ENCODE measurements around the gene BOLL.

DNA sequence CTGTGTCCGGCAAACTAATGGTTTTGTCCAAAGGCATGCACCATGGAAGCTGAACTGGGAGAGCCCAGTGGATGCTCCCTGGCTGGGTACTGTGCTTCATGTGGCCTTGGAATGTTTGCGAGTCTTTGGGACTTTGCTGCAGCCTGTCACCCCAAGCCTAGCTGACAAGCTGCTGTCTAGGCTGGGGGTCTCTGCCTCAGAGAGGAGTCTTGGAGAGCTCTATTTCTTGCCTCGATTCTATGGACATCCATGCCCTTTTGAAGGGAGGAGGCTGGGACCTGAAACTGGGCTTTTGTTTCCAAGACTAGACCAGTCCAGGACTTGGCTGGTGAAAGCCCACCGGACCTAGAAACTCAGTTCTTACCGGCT lies 78.3 kb downstream of the BOLL start:
- TF ChIP-seq CHD2 (IDR thresholded peaks at IDR 0.05; ENCODE audit: borderline replicate concordance, low read depth, low read length) (no peak), SMC3 (IDR thresholded peaks at IDR 0.05; ENCODE audit: borderline replicate concordance, low read length) (no peak), YY1 (IDR thresholded peaks at IDR 0.05; ENCODE audit: low read depth, low read length) (no peak), RB1 (IDR thresholded peaks at IDR 0.05; ENCODE audit: borderline replicate concordance) (no peak), ASH2L (IDR thresholded peaks at IDR 0.05; ENCODE audit: borderline replicate concordance, low read depth) (no peak), EP300 (IDR thresholded peaks at IDR 0.05; ENCODE audit: borderline replicate concordance in 1 of 2, control insufficient read depth in 1 of 2, low read depth in 2 of 2, low read length in 2 of 2) (no peak), SPI1 (IDR thresholded peaks at IDR 0.05; ENCODE audit: borderline replicate concordance, insufficient read depth, low read depth, low read length) (no peak), ZNF274 (IDR thresholded peaks at IDR 0.05; ENCODE audit: insufficient read depth, insufficient read length) (no peak)
- TF ChIP-seq, protein P1, sequence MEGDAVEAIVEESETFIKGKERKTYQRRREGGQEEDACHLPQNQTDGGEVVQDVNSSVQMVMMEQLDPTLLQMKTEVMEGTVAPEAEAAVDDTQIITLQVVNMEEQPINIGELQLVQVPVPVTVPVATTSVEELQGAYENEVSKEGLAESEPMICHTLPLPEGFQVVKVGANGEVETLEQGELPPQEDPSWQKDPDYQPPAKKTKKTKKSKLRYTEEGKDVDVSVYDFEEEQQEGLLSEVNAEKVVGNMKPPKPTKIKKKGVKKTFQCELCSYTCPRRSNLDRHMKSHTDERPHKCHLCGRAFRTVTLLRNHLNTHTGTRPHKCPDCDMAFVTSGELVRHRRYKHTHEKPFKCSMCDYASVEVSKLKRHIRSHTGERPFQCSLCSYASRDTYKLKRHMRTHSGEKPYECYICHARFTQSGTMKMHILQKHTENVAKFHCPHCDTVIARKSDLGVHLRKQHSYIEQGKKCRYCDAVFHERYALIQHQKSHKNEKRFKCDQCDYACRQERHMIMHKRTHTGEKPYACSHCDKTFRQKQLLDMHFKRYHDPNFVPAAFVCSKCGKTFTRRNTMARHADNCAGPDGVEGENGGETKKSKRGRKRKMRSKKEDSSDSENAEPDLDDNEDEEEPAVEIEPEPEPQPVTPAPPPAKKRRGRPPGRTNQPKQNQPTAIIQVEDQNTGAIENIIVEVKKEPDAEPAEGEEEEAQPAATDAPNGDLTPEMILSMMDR (IDR thresholded peaks at IDR 0.05 in 2 of 3, conservative IDR thresholded peaks at IDR 0.05 in 1 of 3; ENCODE audit: control insufficient read depth in 2 of 3, extremely low read depth in 1 of 3, insufficient read depth in 1 of 3, low read depth in 3 of 3, low read length in 3 of 3), result no peak
- TF ChIP-seq, protein P2, sequence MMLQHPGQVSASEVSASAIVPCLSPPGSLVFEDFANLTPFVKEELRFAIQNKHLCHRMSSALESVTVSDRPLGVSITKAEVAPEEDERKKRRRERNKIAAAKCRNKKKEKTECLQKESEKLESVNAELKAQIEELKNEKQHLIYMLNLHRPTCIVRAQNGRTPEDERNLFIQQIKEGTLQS (IDR thresholded peaks at IDR 0.05; ENCODE audit: borderline replicate concordance, extremely low read depth, low read depth, low read length), result no peak
- TF ChIP-seq, protein P3, sequence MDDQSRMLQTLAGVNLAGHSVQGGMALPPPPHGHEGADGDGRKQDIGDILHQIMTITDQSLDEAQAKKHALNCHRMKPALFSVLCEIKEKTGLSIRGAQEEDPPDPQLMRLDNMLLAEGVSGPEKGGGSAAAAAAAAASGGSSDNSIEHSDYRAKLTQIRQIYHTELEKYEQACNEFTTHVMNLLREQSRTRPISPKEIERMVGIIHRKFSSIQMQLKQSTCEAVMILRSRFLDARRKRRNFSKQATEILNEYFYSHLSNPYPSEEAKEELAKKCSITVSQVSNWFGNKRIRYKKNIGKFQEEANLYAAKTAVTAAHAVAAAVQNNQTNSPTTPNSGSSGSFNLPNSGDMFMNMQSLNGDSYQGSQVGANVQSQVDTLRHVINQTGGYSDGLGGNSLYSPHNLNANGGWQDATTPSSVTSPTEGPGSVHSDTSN (IDR thresholded peaks at IDR 0.05; ENCODE audit: insufficient replicate concordance, low read depth, low read length), result no peak
- TF ChIP-seq, protein P4, sequence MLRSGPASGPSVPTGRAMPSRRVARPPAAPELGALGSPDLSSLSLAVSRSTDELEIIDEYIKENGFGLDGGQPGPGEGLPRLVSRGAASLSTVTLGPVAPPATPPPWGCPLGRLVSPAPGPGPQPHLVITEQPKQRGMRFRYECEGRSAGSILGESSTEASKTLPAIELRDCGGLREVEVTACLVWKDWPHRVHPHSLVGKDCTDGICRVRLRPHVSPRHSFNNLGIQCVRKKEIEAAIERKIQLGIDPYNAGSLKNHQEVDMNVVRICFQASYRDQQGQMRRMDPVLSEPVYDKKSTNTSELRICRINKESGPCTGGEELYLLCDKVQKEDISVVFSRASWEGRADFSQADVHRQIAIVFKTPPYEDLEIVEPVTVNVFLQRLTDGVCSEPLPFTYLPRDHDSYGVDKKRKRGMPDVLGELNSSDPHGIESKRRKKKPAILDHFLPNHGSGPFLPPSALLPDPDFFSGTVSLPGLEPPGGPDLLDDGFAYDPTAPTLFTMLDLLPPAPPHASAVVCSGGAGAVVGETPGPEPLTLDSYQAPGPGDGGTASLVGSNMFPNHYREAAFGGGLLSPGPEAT (IDR thresholded peaks at IDR 0.05; ENCODE audit: low read depth), result no peak
